ENCODE data around the gene CNKSR1.
A peak's percentile ranks its signal among the peaks of the same experiment; 100 is the strongest.

CNKSR1 gene

DNA sequence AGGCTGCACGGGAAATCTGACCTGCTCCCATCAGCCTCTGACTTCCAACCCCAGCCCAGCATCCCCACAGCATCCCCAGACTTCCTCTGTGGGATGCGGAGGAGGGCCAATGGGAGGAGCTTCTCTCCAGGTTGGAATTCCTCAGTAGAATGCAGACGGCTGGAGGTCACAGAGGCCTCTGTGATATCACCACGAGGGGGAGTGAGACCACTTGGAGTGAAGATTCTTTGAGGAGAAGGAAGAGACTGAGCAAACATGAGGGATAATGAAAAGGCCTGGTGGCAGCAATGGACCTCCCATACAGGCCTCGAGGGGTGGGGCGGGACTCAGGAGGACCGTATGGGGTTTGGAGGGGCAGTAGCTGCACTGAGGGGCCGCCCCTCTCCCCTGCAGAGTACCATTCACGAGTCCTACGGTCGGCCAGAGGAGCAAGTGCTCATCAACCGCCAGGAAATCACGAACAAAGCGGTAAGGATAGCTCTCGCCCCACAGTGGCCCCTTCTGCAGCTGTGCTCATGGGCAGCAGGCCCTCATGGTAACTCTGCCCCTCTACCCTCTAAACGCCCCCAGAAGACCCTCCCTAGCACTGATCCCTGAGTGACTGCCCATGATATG is 13.2 kb downstream of the CNKSR1 start, which contains the start of gene CATSPER4:
TSS of gene CATSPER4 (plus strand) at position 230 of the 615 bp plus-strand sequence. CDS start at position 256, 26 bp downstream.
- no peak for DNase-seq (ENCODE audit: low spot score in 2 of 2)

GRCh38 chr1:26191739-26192138 is 14.4 kb downstream of the CNKSR1 start:
- H3K27ac Mint-ChIP-seq, result no peak overlapping the region
- no peaks in the 10 kb centered on the region for H3K36me3 Mint-ChIP-seq
- DNase-seq (ENCODE audit: low spot score in 2 of 2), result no peak
- H3K4me3 Mint-ChIP-seq, result no peak overlapping the region
- H3K4me1 Mint-ChIP-seq, result peaks cover 7% of the 10 kb centered on the region
- no peak for ATAC-seq
- no peaks in the 10 kb centered on the region for H3K9me3 Mint-ChIP-seq

More for the DNA sequence above, 13.2 kb downstream of the CNKSR1 start, which contains the start of gene CATSPER4:
- Mint-ChIP-seq H3K27ac (peak within 1 kb of the TSS; percentile 60), H3K4me1 (peaks cover 7% of the 10 kb centered on the region), H3K4me3 (no peak within 1 kb of the TSS), H3K9me3 (no peaks in the 10 kb centered on the region), H3K36me3 (no peaks in the 10 kb centered on the region)
- ATAC-seq, result no peak

DNA sequence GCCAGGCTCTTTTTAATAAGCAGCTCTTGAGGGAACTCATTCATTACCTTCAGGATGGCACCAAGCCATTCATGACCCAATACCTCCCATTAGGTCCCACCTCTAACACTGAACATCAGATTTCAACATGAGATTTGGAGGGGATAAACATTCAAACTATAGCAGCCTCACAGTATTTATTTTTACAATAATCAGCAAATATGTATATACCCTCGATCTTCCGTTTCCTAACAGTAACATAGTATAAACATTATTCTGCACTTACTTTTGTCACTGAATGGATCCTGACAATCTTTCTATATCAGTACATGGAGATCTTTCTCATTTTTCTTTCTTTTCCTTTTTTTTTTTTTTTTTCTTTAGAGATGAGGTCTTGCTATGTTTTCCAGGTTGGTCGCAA is 18.5 kb downstream of the CNKSR1 start:
- peaks cover 8% of the 10 kb centered on the region for H3K4me1 Mint-ChIP-seq
- H3K36me3 Mint-ChIP-seq, result no peaks in the 10 kb centered on the region
- no peak for ATAC-seq
- no peak for DNase-seq (ENCODE audit: low spot score in 2 of 2)
- H3K9me3 Mint-ChIP-seq, result no peaks in the 10 kb centered on the region
- no peak overlapping the region for H3K27ac Mint-ChIP-seq
- H3K4me3 Mint-ChIP-seq, result no peak overlapping the region

DNA sequence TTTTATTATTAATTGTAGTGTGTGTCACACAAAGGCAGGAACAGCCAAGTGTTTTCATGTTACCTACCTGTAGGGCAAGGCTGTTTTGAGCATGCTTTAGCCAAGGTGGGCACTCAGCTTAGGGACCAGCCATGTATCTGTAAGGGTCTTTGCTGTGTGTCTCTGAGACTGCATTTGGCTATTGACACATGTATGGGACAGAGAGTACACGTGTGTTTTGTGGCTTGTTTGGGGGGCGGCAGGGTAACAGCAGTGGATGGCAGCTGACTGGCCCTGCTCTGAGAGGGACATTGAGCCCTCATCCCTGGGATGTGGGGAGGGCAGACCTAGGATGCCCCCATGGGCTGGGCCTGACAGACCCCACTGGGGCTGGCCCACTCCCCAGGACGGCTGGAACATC is 20.0 kb downstream of the CNKSR1 start:
- ATAC-seq (no peak), DNase-seq (ENCODE audit: low spot score in 2 of 2) (no peak)
- Mint-ChIP-seq H3K36me3 (no peaks in the 10 kb centered on the region), H3K27ac (no peak overlapping the region), H3K9me3 (no peaks in the 10 kb centered on the region), H3K4me3 (no peak overlapping the region), H3K4me1 (peaks cover 16% of the 10 kb centered on the region)

DNA sequence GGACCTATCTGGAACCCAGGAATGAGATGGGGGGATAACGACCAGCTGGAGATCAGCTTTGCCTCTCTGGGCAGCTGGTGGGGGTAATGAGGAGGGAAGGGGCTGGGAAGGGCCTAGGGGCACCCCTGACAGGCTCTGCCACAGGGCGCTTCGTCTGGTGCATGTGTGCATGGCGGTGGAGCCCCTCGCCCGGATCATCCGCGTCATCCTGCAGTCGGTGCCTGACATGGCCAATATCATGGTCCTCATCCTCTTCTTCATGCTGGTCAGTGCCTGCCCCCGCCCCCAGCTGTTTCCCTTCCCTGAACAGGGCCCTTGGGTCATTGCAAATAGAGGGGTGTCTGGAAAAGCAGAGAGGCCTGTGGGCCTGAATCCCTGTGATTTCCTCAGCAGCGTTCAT is 20.5 kb downstream of the CNKSR1 start:
- DNase-seq (ENCODE audit: low spot score in 2 of 2) (no peak), ATAC-seq (no peak)
- no peak overlapping the region for H3K4me3 Mint-ChIP-seq
- H3K27ac Mint-ChIP-seq, result no peak overlapping the region
- no peaks in the 10 kb centered on the region for H3K36me3 Mint-ChIP-seq
- peaks cover 20% of the 10 kb centered on the region for H3K4me1 Mint-ChIP-seq
- no peaks in the 10 kb centered on the region for H3K9me3 Mint-ChIP-seq

GRCh38 chr1:26200413-26200812 is 23.1 kb downstream of the CNKSR1 start:
- DNase-seq (ENCODE audit: low spot score in 2 of 2) (no peak), ATAC-seq (no peak)
- no peaks in the 10 kb centered on the region for H3K9me3 Mint-ChIP-seq
- H3K36me3 Mint-ChIP-seq, result no peaks in the 10 kb centered on the region
- no peak overlapping the region for H3K4me3 Mint-ChIP-seq
- H3K4me1 Mint-ChIP-seq, result peaks cover 20% of the 10 kb centered on the region
- no peak overlapping the region for H3K27ac Mint-ChIP-seq

- H3K36me3 Mint-ChIP-seq, result no peaks in the 10 kb centered on the region
- no peaks in the 10 kb centered on the region for H3K9me3 Mint-ChIP-seq
- H3K27ac Mint-ChIP-seq, result peak overlapping the region; percentile 66
- no peak for ATAC-seq
- H3K4me1 Mint-ChIP-seq, result peaks cover 20% of the 10 kb centered on the region
- no peak for DNase-seq (ENCODE audit: low spot score in 2 of 2)
- no peak overlapping the region for H3K4me3 Mint-ChIP-seq
Measured at GRCh38 chr1:26203642-26204318, 26.5 kb downstream of the CNKSR1 start.

- Mint-ChIP-seq H3K4me3 (no peak overlapping the region), H3K9me3 (no peaks in the 10 kb centered on the region), H3K36me3 (no peaks in the 10 kb centered on the region), H3K4me1 (no peaks in the 10 kb centered on the region), H3K27ac (no peak overlapping the region)
- no peak for ATAC-seq
- no peak for DNase-seq (ENCODE audit: low spot score in 2 of 2)
Measured at GRCh38 chr1:26210147-26210870, 33.0 kb downstream of the CNKSR1 start.

- H3K27ac Mint-ChIP-seq, result no peak overlapping the region
- ATAC-seq, result no peak
- DNase-seq (ENCODE audit: low spot score in 2 of 2), result no peak
- H3K9me3 Mint-ChIP-seq, result no peaks in the 10 kb centered on the region
- H3K36me3 Mint-ChIP-seq, result no peaks in the 10 kb centered on the region
- H3K4me3 Mint-ChIP-seq, result no peak overlapping the region
- H3K4me1 Mint-ChIP-seq, result no peaks in the 10 kb centered on the region
Measured at GRCh38 chr1:26212726-26213125, 35.4 kb downstream of the CNKSR1 start.

GRCh38 chr1:26213335-26213905 is 36.1 kb downstream of the CNKSR1 start:
- H3K4me3 Mint-ChIP-seq, result no peak overlapping the region

GRCh38 chr1:26215246-26215645 is 38.0 kb downstream of the CNKSR1 start:
- Mint-ChIP-seq H3K4me1 (no peaks in the 10 kb centered on the region), H3K27ac (no peak overlapping the region), H3K36me3 (no peaks in the 10 kb centered on the region), H3K4me3 (no peak overlapping the region), H3K9me3 (no peaks in the 10 kb centered on the region)
- no peak for DNase-seq (ENCODE audit: low spot score in 2 of 2)
- no peak for ATAC-seq

More at GRCh38 chr1:26213335-26213905, 36.1 kb downstream of the CNKSR1 start:
- Mint-ChIP-seq H3K27ac (no peak overlapping the region), H3K36me3 (no peaks in the 10 kb centered on the region), H3K4me1 (no peaks in the 10 kb centered on the region), H3K9me3 (no peaks in the 10 kb centered on the region)
- DNase-seq (ENCODE audit: low spot score in 2 of 2), result no peak
- no peak for ATAC-seq

- Mint-ChIP-seq H3K27ac (no peak overlapping the region), H3K4me3 (no peak overlapping the region), H3K9me3 (no peaks in the 10 kb centered on the region), H3K4me1 (no peaks in the 10 kb centered on the region), H3K36me3 (no peaks in the 10 kb centered on the region)
- ATAC-seq (no peak), DNase-seq (ENCODE audit: low spot score in 2 of 2) (no peak)
Measured at GRCh38 chr1:26218906-26219494, 41.7 kb downstream of the CNKSR1 start.

GRCh38 chr1:26220199-26220912 is 43.1 kb downstream of the CNKSR1 start:
- no peak for DNase-seq (ENCODE audit: low spot score in 2 of 2)
- ATAC-seq, result no peak
- Mint-ChIP-seq H3K4me1 (peaks cover 2% of the 10 kb centered on the region), H3K9me3 (no peaks in the 10 kb centered on the region), H3K4me3 (no peak overlapping the region), H3K27ac (no peak overlapping the region), H3K36me3 (no peaks in the 10 kb centered on the region)

GRCh38 chr1:26221094-26221493 is 43.8 kb downstream of the CNKSR1 start:
- no peaks in the 10 kb centered on the region for H3K9me3 Mint-ChIP-seq
- DNase-seq (ENCODE audit: low spot score in 2 of 2) (no peak), ATAC-seq (no peak)
- H3K4me1 Mint-ChIP-seq, result peaks cover 9% of the 10 kb centered on the region
- H3K36me3 Mint-ChIP-seq, result no peaks in the 10 kb centered on the region
- no peak overlapping the region for H3K27ac Mint-ChIP-seq
- no peak overlapping the region for H3K4me3 Mint-ChIP-seq

- DNase-seq (ENCODE audit: low spot score in 2 of 2) (no peak), ATAC-seq (no peak)
- H3K27ac Mint-ChIP-seq, result no peak overlapping the region
- H3K9me3 Mint-ChIP-seq, result no peaks in the 10 kb centered on the region
- peak overlapping the region; percentile 75 for H3K4me3 Mint-ChIP-seq
- no peaks in the 10 kb centered on the region for H3K36me3 Mint-ChIP-seq
- peaks cover 9% of the 10 kb centered on the region for H3K4me1 Mint-ChIP-seq
Measured at GRCh38 chr1:26224606-26225005, 47.3 kb downstream of the CNKSR1 start.
